ENCODE results near the gene RHOC.

GRCh38 chr1:112701227-112702066 lies 5.5 kb downstream of the RHOC start:
- TF ChIP-seq PAX5 (IDR thresholded peaks at IDR 0.05; ENCODE audit: insufficient read depth, low read length, severe bottlenecking) (no peak), SPI1 (IDR thresholded peaks at IDR 0.05; ENCODE audit: low read depth, low read length) (no peak), POLR2A (IDR thresholded peaks at IDR 0.05; ENCODE audit: low read depth, low read length) (no peak), POLR2AphosphoS5 (IDR thresholded peaks at IDR 0.05; ENCODE audit: low read depth, low read length) (peak; percentile 52), TAF1 (IDR thresholded peaks at IDR 0.05; ENCODE audit: low read depth, low read length) (no peak)
